ENCODE data around the gene GCN1. TPM values are rescaled to one million over a fixed set of nuclear protein-coding genes. Genes with fewer than 3 reads are reported as not detected.

The GCN1 gene
- total RNA-seq, 2 donors from 2014 or later = 39.3 to 120 TPM

- no peaks in the 10 kb centered on the region for H3K27me3 ChIP-seq (replicated peaks; ENCODE audit: insufficient read depth)
- no peak overlapping the region for H3K4me3 ChIP-seq
- H3K4me1 ChIP-seq (replicated peaks) = peaks cover 12% of the 10 kb centered on the region
- H3K9me3 ChIP-seq = no peaks in the 10 kb centered on the region
- TF ChIP-seq POLR2AphosphoS5 (IDR thresholded peaks at IDR 0.05) (no peak), POLR2A (IDR thresholded peaks at IDR 0.05) (no peak), CTCF (IDR thresholded peaks at IDR 0.05) (no peak)
- no peak overlapping the region for H3K27ac ChIP-seq
- no peak for DNase-seq (ENCODE audit: low spot score)
- intact Hi-C loops (cut with DNase I) = no loop called here
- peaks cover 18 to 41% of the 10 kb centered on the region in 2 donors for H3K36me3 ChIP-seq
- whole genome bisulfite sequencing = 86% methylated on average over 12 of the region's 12 CpGs
Measured at GRCh38 chr12:120222288-120222832, 27.8 kb upstream of the GCN1 start.

GRCh38 chr12:120221576-120221900 lies 27.0 kb upstream of the GCN1 start:
- intact Hi-C loops (cut with DNase I) = no loop called here
- Histone ChIP-seq H3K27me3 (replicated peaks; ENCODE audit: insufficient read depth) (no peaks in the 10 kb centered on the region), H3K36me3 (peaks cover 18 to 41% of the 10 kb centered on the region in 2 donors), H3K9me3 (no peaks in the 10 kb centered on the region), H3K4me1 (replicated peaks) (peaks cover 12% of the 10 kb centered on the region), H3K4me3 (no peak overlapping the region), H3K27ac (no peak overlapping the region)
- TF ChIP-seq POLR2A (IDR thresholded peaks at IDR 0.05) (no peak), POLR2AphosphoS5 (IDR thresholded peaks at IDR 0.05) (no peak), CTCF (IDR thresholded peaks at IDR 0.05) (no peak)
- no peak for DNase-seq (ENCODE audit: low spot score)
- 92% methylated on average over 13 of the region's 13 CpGs for WGBS

- H3K27ac ChIP-seq = no peak overlapping the region
- TF ChIP-seq POLR2A (IDR thresholded peaks at IDR 0.05) (no peak), CTCF (IDR thresholded peaks at IDR 0.05) (no peak), POLR2AphosphoS5 (IDR thresholded peaks at IDR 0.05) (no peak)
- H3K4me3 ChIP-seq = no peak overlapping the region
- WGBS = 70% methylated on average over 10 of the region's 10 CpGs
- peaks cover 18 to 46% of the 10 kb centered on the region in 2 donors for H3K36me3 ChIP-seq
- H3K4me1 ChIP-seq (replicated peaks) = peaks cover 12% of the 10 kb centered on the region
- intact Hi-C loops (cut with DNase I) = no loop called here
- no peaks in the 10 kb centered on the region for H3K9me3 ChIP-seq
- no peak for DNase-seq (ENCODE audit: low spot score)
- H3K27me3 ChIP-seq (replicated peaks; ENCODE audit: insufficient read depth) = no peaks in the 10 kb centered on the region
Measured at GRCh38 chr12:120220838-120221575, 26.5 kb upstream of the GCN1 start.

GRCh38 chr12:120218680-120219606 lies 24.4 kb upstream of the GCN1 start:
- no peak for TF ChIP-seq CTCF (IDR thresholded peaks at IDR 0.05)
- no peak for TF ChIP-seq POLR2A (IDR thresholded peaks at IDR 0.05)
- TF ChIP-seq POLR2AphosphoS5 (IDR thresholded peaks at IDR 0.05) = no peak
- Histone ChIP-seq H3K27me3 (replicated peaks; ENCODE audit: insufficient read depth) (no peaks in the 10 kb centered on the region), H3K27ac (no peak overlapping the region), H3K4me1 (replicated peaks) (no peaks in the 10 kb centered on the region), H3K36me3 (peaks cover 27 to 59% of the 10 kb centered on the region in 2 donors), H3K4me3 (no peak overlapping the region), H3K9me3 (no peaks in the 10 kb centered on the region)
- intact Hi-C loops (cut with DNase I) = no loop called here
- DNase-seq (ENCODE audit: low spot score) = no peak
- WGBS = 85% methylated on average over 18 of the region's 19 CpGs

Measured in prostate gland (tissue), 2 donors.